K562 (cell line): ENCODE data around the gene POLD2. TPM values are rescaled to one million over a fixed set of nuclear protein-coding genes. Genes with fewer than 3 reads are reported as not detected.

Source experiments
- ATAC-seq: fragments of 200-7000 bp; cut with Tn5 transposase; 3 replicates; pipeline ENCODE4 v1.9.1; 2020; ENCODE audit warnings: moderate library complexity
- BruUV-seq: library from RNA; stranded (reverse); fragments of 400-500 nt; replicated peaks from 2 replicates; lab custom pipeline; 2021; lab: Mats Ljungman, UMichigan
- CTCF ChIA-PET: fragments of 300-600 bp; formaldehyde crosslinking; extraction: SDS; loops from one replicate; lab custom pipeline; 2021; ENCODE audit warnings: low intra/inter-chr PET ratio; lab: Yijun Ruan, JAX
- POLR2A ChIA-PET: fragments of 300-600, 350-650 bp; sonication (Branson Sonifier 250); formaldehyde crosslinking; extraction: SDS; loops from one replicate; lab custom pipeline; 2021; ENCODE audit warnings: antibody characterized with exemption, inconsistent platforms; lab: Yijun Ruan, JAX
- DNase-seq, 4 experiments: peaks; one replicate each; pipeline versions ENCODE4 v3.0.0 to v3.0.0-alpha.2; 2011 to 2018; ENCODE audit warnings: low spot score in 3 of 4, mixed read lengths in 3 of 4; ENCODE audit errors: extremely low read depth in 1 of 4
- FAIRE-seq: peaks from 2 replicates; lab custom pipeline; 2011; peaks lifted over from hg19 to GRCh38; lab: Jason Lieb, UNC
- H2AFZ ChIP-seq: 2 replicates; pipeline ENCODE4 v1.6.0; 2011; ENCODE audit warnings: low read depth, low read length, control low read depth, inconsistent platforms
- H3K27ac ChIP-seq: fragments of 200-600 bp; 3 replicates; pipeline ENCODE4 v1.8.0; 2011; ENCODE audit warnings: low read depth, mild to moderate bottlenecking, control low read depth, inconsistent platforms, low read length, moderate library complexity, mixed read lengths; ENCODE audit errors: extremely low read depth
- H3K27me3 ChIP-seq, 2 experiments: fragments of 300-600 bp in 1 of 2; 2 replicates in 1 of 2; 3 replicates in 1 of 2; pipeline versions ENCODE4 v1.6.0 to v1.8.0; 2011; ENCODE audit warnings: inconsistent platforms in 2 of 2, low read length in 2 of 2, mild to moderate bottlenecking in 1 of 2, mixed read lengths in 1 of 2, moderate library complexity in 1 of 2; ENCODE audit not compliant: control insufficient read depth in 2 of 2, insufficient read depth in 2 of 2
- H3K36me3 ChIP-seq: fragments of 300-600 bp; 3 replicates; pipeline ENCODE4 v1.8.0; 2011; ENCODE audit warnings: mild to moderate bottlenecking, low read length, inconsistent platforms; ENCODE audit not compliant: control insufficient read depth, insufficient read depth
- H3K4me1 ChIP-seq, 2 experiments: fragments of 200-600 bp in 1 of 2; replicated peaks in 1 of 2; 2 replicates in 1 of 2; 3 replicates in 1 of 2; pipeline versions ENCODE4 v1.5.1 to v1.8.0; 2011; ENCODE audit warnings: inconsistent platforms in 2 of 2, low read length in 2 of 2, mild to moderate bottlenecking in 1 of 2, mixed read lengths in 1 of 2, moderate library complexity in 1 of 2; ENCODE audit not compliant: control insufficient read depth in 2 of 2, insufficient read depth in 2 of 2
- H3K4me2 ChIP-seq: 2 replicates; pipeline ENCODE4 v1.6.1; 2011; ENCODE audit warnings: low read length, control low read depth, inconsistent platforms, mixed read lengths; ENCODE audit not compliant: insufficient read depth
- H3K4me3 ChIP-seq: fragments of 200-600 bp; sonication (generic), shearing (Covaris generic); 2 replicates; pipeline ENCODE4 v1.5.1; 2016; ENCODE audit warnings: control low read depth, inconsistent platforms
- H3K79me2 ChIP-seq: fragments of 200-600 bp; 3 replicates; pipeline ENCODE4 v1.8.0; 2011; ENCODE audit warnings: low read length, inconsistent platforms; ENCODE audit not compliant: control insufficient read depth, insufficient read depth
- H3K9ac ChIP-seq, 2 experiments: 2 replicates each; pipeline versions ENCODE4 v1.6.0 to v1.6.1; 2011; ENCODE audit warnings: low read depth in 2 of 2, low read length in 2 of 2, control low read depth in 1 of 2, inconsistent platforms in 1 of 2, mild to moderate bottlenecking in 1 of 2, mixed read lengths in 1 of 2; ENCODE audit not compliant: insufficient read depth in 1 of 2
- H3K9me1 ChIP-seq: one replicate; pipeline ENCODE4 v1.6.0; 2011; ENCODE audit warnings: inconsistent platforms, mild to moderate bottlenecking, low read length, moderate library complexity; ENCODE audit not compliant: control insufficient read depth, insufficient read depth
- H3K9me3 ChIP-seq: replicated peaks from 2 replicates; pipeline ENCODE4 v1.5.1; 2011; ENCODE audit warnings: low read depth, low read length, inconsistent platforms; ENCODE audit not compliant: control insufficient read depth, insufficient read depth
- H4K20me1 ChIP-seq: replicated peaks from 2 replicates; pipeline ENCODE4 v1.6.1; 2011; ENCODE audit warnings: low read length, inconsistent platforms, mixed read lengths; ENCODE audit not compliant: control insufficient read depth, insufficient read depth
- CCAR2 ChIP-seq: fragments of 200-400 bp; formaldehyde crosslinking; IDR thresholded peaks from 2 replicates; pipeline ENCODE4 v1.6.1; 2017; ENCODE audit warnings: mild to moderate bottlenecking, low read depth, low read length
- COPS2 ChIP-seq: fragments of 450-650 bp; conservative IDR thresholded peaks from 2 replicates; pipeline ENCODE4 v1.6.1; 2016; ENCODE audit warnings: mild to moderate bottlenecking, moderate library complexity
- GABPA ChIP-seq: fragments of 200-800 bp; sonication (Bioruptor generic); conservative IDR thresholded peaks from 2 replicates; pipeline ENCODE4 v1.6.1; 2016; ENCODE audit warnings: low read depth, missing genetic modification characterization, missing compliant biosample characterization
- HDAC2 ChIP-seq: fragments of 450-650 bp; IDR thresholded peaks from 2 replicates; pipeline ENCODE4 v1.6.1; 2016; ENCODE audit warnings: mild to moderate bottlenecking
- NBN ChIP-seq: fragments of 450-650 bp; IDR thresholded peaks from 2 replicates; pipeline ENCODE4 v1.6.1; 2016; ENCODE audit warnings: low read depth, mild to moderate bottlenecking
- PCBP1 ChIP-seq: fragments of 200-400 bp; formaldehyde crosslinking; IDR thresholded peaks from 2 replicates; pipeline ENCODE4 v1.6.1; 2018; ENCODE audit warnings: mild to moderate bottlenecking, low read depth, low read length; ENCODE audit not compliant: poor library complexity, severe bottlenecking
- PRPF4 ChIP-seq: fragments of 200-400 bp; formaldehyde crosslinking; IDR thresholded peaks from one replicate; pipeline ENCODE4 v1.6.1; 2017; ENCODE audit warnings: low read length, low read depth, mild to moderate bottlenecking; ENCODE audit not compliant: insufficient read depth, poor library complexity, severe bottlenecking
- RBM15 ChIP-seq: fragments of 200-400 bp; formaldehyde crosslinking; IDR thresholded peaks from 2 replicates; pipeline ENCODE4 v1.6.1; 2018; ENCODE audit warnings: mild to moderate bottlenecking, low read length, moderate library complexity; ENCODE audit not compliant: insufficient read depth
- RFX7 ChIP-seq: fragments of 250-450 bp; sonication (Bioruptor Pico); IDR thresholded peaks from 2 replicates; pipeline ENCODE4 v1.5.1; 2021; ENCODE audit warnings: mild to moderate bottlenecking
- SIN3B ChIP-seq: fragments of 450-650 bp; IDR thresholded peaks from 2 replicates; pipeline ENCODE4 v1.6.1; 2017; ENCODE audit warnings: low read depth, mild to moderate bottlenecking, moderate library complexity
- SREBF1 ChIP-seq: fragments of 150-350 bp; IDR thresholded peaks from 2 replicates; pipeline ENCODE4 v1.6.1; 2014; ENCODE audit warnings: antibody characterized with exemption, low read depth, low read length, borderline replicate concordance
- U2AF2 ChIP-seq: fragments of 200-400 bp; formaldehyde crosslinking; optimal IDR thresholded peaks from 2 replicates; pipeline ENCODE3; 2017; ENCODE audit warnings: low read depth, mild to moderate bottlenecking, low read length
- ZFP36 ChIP-seq: fragments of 150-350 bp; IDR thresholded peaks from 2 replicates; pipeline ENCODE4 v1.6.1; 2018; ENCODE audit warnings: low read length, low read depth; ENCODE audit not compliant: partially characterized antibody
- ZNF165 ChIP-seq: fragments of 250-450 bp; sonication (Bioruptor Pico); IDR thresholded peaks from 2 replicates; pipeline ENCODE4 v1.4.0; 2020; ENCODE audit warnings: borderline replicate concordance
- ZNF507 ChIP-seq: conservative IDR thresholded peaks from 2 replicates; pipeline ENCODE4 v1.6.1; 2017; ENCODE audit warnings: missing genetic modification characterization, missing compliant biosample characterization
- WGBS: fragments of 100-300 bp; shearing (Covaris generic); methylation state at CpG from one replicate; pipeline ENCODE4 v1.1.6; 2016; ENCODE audit warnings: low coverage, mixed read lengths; ENCODE audit not compliant: insufficient coverage; ENCODE audit errors: missing lambda C conversion rate; 5-methylcytosine and 5-hydroxymethylcytosine counted together
- in situ Hi-C: fragments of 300-500 bp; cut with MboI; formaldehyde crosslinking; loops from 4 replicates; pipeline ENCODE4 v1.15.0; 2018; ENCODE audit warnings: inconsistent platforms, mixed read lengths
- intact Hi-C: fragments of 100-400 bp; cut with micrococcal nuclease; formaldehyde crosslinking; loops from 2 replicates; pipeline ENCODE4 v1.14.2; 2022
- polyA plus RNA-seq, 8 experiments: library from polyadenylated mRNA; depleted of rRNA in 4 of 8; stranded (reverse) in 5 of 8; unstranded in 3 of 8; fragments of >200 nt; fragmentation: Nextera tagmentation in 2 of 8; fragmentation: Illumina TruSeq in 1 of 8; extraction: Ambion mirVana in 2 of 8; extraction: Trizol in 1 of 8; gene quantifications; 2 replicates each; pipeline versions ENCODE4 v1.2.1 to v1.2.3, GENCODE V29; 2011 to 2014; ENCODE audit warnings: inconsistent platforms in 1 of 8, missing spikeins in 1 of 8
- total RNA-seq, 7 experiments: library from RNA; depleted of rRNA in 6 of 7; stranded (reverse); fragments of >200 nt in 6 of 7; fragmentation: Illumina TruSeq in 2 of 7; extraction: Trizol in 2 of 7; gene quantifications; 2 replicates each; pipeline versions ENCODE4 v1.2.1 to v1.2.3, GENCODE V29; 2011 to 2021; ENCODE audit warnings: low replicate concordance in 1 of 7
- TF ChIP-seq, protein P1 (sequence below): fragments of 450-650 bp; formaldehyde crosslinking; IDR thresholded peaks from 2 replicates; pipeline ENCODE4 v1.4.0; 2020; ENCODE audit warnings: mild to moderate bottlenecking, mixed read lengths
- TF ChIP-seq, protein P2 (sequence below): fragments of 450-650 bp; formaldehyde crosslinking; IDR thresholded peaks from 2 replicates; pipeline ENCODE4 v1.4.0; 2020; ENCODE audit warnings: mild to moderate bottlenecking, moderate library complexity

Gene POLD2
- total and polyA plus RNA-seq, 9 of the 15 experiments (the other 6 are each of a cell fraction or from before 2014, with no cell fraction given): 29.7 to 259 (median 225) TPM

- ChIA-PET POLR2A (interaction anchor here (0.6 to 1.2 kb wide), 4 partner anchors 10 to 38 kb away, joined by 3 to 4 read pairs (median 3); no protein-coding TSS in a partner anchor), CTCF (no interaction called here)
- intact Hi-C loops: no loop called here
- Histone ChIP-seq H2AFZ (no peak overlapping the region), H3K27ac (no peak overlapping the region), H3K4me3 (no peak overlapping the region), H3K9me1 (no peaks in the 10 kb centered on the region), H3K79me2 (no peaks in the 10 kb centered on the region), H3K9ac (peak overlapping the region in 1 of 2 experiments; percentile 35; a peak in 1 of 4 replicates), H3K4me2 (no peak overlapping the region), H3K36me3 (no peaks in the 10 kb centered on the region), H3K4me1 (peaks cover 0 to 32% of the 10 kb centered on the region in 2 experiments; a peak in 4 of 5 replicates), H3K27me3 (peaks cover 17 to 30% of the 10 kb centered on the region in 2 experiments; a peak in 4 of 5 replicates), H4K20me1 (0 out of 2 replicates have a peak, but pooled peaks cover 4% of the 10 kb centered on the region), H3K9me3 (no peaks in the 10 kb centered on the region)
- WGBS: 44% methylated on average over 2 of the region's 3 CpGs
- ATAC-seq: no peak
- no TSS peak for BruUV-seq
- FAIRE-seq: no peak
- no peak for DNase-seq
- in situ Hi-C loops: no loop called here
- TF ChIP-seq ZNF165 (CRISPR knock-in tag) (no peak), PRPF4 (no peak), PCBP1 (no peak), RFX7 (no peak), ZFP36 (no peak), ZNF507 (no peak), SREBF1 (no peak), HDAC2 (no peak), CCAR2 (no peak), COPS2 (no peak), RBM15 (no peak), NBN (no peak), U2AF2 (no peak), SIN3B (no peak), GABPA (no peak)
- TF ChIP-seq, protein P1, sequence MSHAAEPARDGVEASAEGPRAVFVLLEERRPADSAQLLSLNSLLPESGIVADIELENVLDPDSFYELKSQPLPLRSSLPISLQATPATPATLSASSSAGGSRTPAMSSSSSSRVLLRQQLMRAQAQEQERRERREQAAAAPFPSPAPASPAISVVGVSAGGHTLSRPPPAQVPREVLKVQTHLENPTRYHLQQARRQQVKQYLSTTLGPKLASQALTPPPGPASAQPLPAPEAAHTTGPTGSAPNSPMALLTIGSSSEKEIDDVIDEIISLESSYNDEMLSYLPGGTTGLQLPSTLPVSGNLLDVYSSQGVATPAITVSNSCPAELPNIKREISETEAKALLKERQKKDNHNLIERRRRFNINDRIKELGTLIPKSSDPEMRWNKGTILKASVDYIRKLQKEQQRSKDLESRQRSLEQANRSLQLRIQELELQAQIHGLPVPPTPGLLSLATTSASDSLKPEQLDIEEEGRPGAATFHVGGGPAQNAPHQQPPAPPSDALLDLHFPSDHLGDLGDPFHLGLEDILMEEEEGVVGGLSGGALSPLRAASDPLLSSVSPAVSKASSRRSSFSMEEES (CRISPR knock-in tag): no peak
- TF ChIP-seq, protein P2, sequence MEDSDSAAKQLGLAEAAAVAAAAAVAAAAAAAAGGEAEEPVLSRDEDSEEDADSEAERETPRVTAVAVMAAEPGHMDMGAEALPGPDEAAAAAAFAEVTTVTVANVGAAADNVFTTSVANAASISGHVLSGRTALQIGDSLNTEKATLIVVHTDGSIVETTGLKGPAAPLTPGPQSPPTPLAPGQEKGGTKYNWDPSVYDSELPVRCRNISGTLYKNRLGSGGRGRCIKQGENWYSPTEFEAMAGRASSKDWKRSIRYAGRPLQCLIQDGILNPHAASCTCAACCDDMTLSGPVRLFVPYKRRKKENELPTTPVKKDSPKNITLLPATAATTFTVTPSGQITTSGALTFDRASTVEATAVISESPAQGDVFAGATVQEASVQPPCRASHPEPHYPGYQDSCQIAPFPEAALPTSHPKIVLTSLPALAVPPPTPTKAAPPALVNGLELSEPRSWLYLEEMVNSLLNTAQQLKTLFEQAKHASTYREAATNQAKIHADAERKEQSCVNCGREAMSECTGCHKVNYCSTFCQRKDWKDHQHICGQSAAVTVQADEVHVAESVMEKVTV (CRISPR knock-in tag): no peak
These were observed 21.9 kb downstream of the POLD2 start for GRCh38 chr7:44101303-44101965.
